CD14-positive monocyte (primary cell): Measurements from ENCODE around the gene AHCY. TPM values are rescaled to one million over a fixed set of nuclear protein-coding genes. Genes with fewer than 3 reads are reported as not detected.
A peak's percentile ranks its signal among the peaks of the same experiment; 100 is the strongest.

Experiments
- DNase-seq, 3 donors: peaks; one replicate each; pipeline ENCODE4 v3.0.0-alpha.2; 2011 to 2022
- H2AFZ ChIP-seq: 2 replicates; pipeline ENCODE4 v1.6.0; 2012; ENCODE audit warnings: mild to moderate bottlenecking, low read depth, low read length, inconsistent platforms; ENCODE audit not compliant: insufficient read depth, poor library complexity, severe bottlenecking
- H3K27ac ChIP-seq, 2 donors: 1 replicate in 1 of 2; 2 replicates in 1 of 2; pipeline ENCODE4 v1.5.1; 2012 to 2013; ENCODE audit warnings: low read length in 2 of 2, control low read depth in 1 of 2, inconsistent platforms in 1 of 2, low read depth in 1 of 2, mild to moderate bottlenecking in 1 of 2
- H3K27me3 ChIP-seq, 2 donors: one replicate each; pipeline versions ENCODE4 v1.6.0 to v1.6.1; 2011 to 2013; ENCODE audit warnings: low read length in 2 of 2; ENCODE audit not compliant: control insufficient read depth in 2 of 2, insufficient read depth in 2 of 2
- H3K36me3 ChIP-seq, 2 donors: replicated peaks in 1 of 2; 1 replicate in 1 of 2; 2 replicates in 1 of 2; pipeline versions ENCODE4 v1.5.1 to v1.6.1; 2012 to 2013; ENCODE audit warnings: low read length in 2 of 2, control low read depth in 1 of 2, inconsistent platforms in 1 of 2, mild to moderate bottlenecking in 1 of 2; ENCODE audit not compliant: insufficient read depth in 2 of 2, control insufficient read depth in 1 of 2
- H3K4me1 ChIP-seq, 2 donors: 1 replicate in 1 of 2; 2 replicates in 1 of 2; pipeline versions ENCODE4 v1.5.1 to v1.6.1; 2012 to 2013; ENCODE audit warnings: low read length in 2 of 2, control low read depth in 1 of 2, inconsistent platforms in 1 of 2, mild to moderate bottlenecking in 1 of 2, moderate library complexity in 1 of 2; ENCODE audit not compliant: insufficient read depth in 2 of 2, control insufficient read depth in 1 of 2
- H3K4me2 ChIP-seq: replicated peaks from 2 replicates; pipeline ENCODE3; 2012; ENCODE audit warnings: low read length, moderate library complexity, mild to moderate bottlenecking; ENCODE audit not compliant: poor library complexity, severe bottlenecking; ENCODE audit errors: extremely low read depth
- H3K4me3 ChIP-seq, 3 experiments: fragments of 200-600 bp in 1 of 3; sonication (generic) in 1 of 3; replicated peaks in 1 of 3; 1 replicate in 2 of 3; 2 replicates in 1 of 3; pipeline ENCODE4 v1.5.1; 2011 to 2013; ENCODE audit warnings: low read length in 3 of 3, mild to moderate bottlenecking in 3 of 3, control low read depth in 2 of 3, low read depth in 2 of 3, inconsistent platforms in 1 of 3, moderate library complexity in 1 of 3
- H3K79me2 ChIP-seq: 2 replicates; pipeline ENCODE4 v1.6.0; 2012; ENCODE audit warnings: mild to moderate bottlenecking, control low read depth, inconsistent platforms, low read length, moderate library complexity; ENCODE audit not compliant: insufficient read depth
- H3K9ac ChIP-seq: 2 replicates; pipeline ENCODE4 v1.6.0; 2017; ENCODE audit warnings: low read length, mild to moderate bottlenecking; ENCODE audit not compliant: insufficient read depth, poor library complexity, severe bottlenecking
- H3K9me3 ChIP-seq, 2 donors: replicated peaks in 1 of 2; 1 replicate in 1 of 2; 2 replicates in 1 of 2; pipeline versions ENCODE4 v1.5.1 to v1.6.1; 2012 to 2013; ENCODE audit warnings: low read length in 2 of 2, control low read depth in 1 of 2; ENCODE audit not compliant: control insufficient read depth in 1 of 2, insufficient read depth in 1 of 2
- H4K20me1 ChIP-seq: 2 replicates; pipeline ENCODE4 v1.6.0; 2012; ENCODE audit warnings: mild to moderate bottlenecking, low read length, control low read depth, moderate library complexity; ENCODE audit not compliant: insufficient read depth
- H3K27ac Mint-ChIP-seq, 7 donors: one replicate each; pipeline ENCODE4 v1.8.0; 2020; ENCODE audit warnings: mild to moderate bottlenecking in 7 of 7, mixed read lengths in 7 of 7, moderate library complexity in 6 of 7, inconsistent platforms in 2 of 7
- H3K27me3 Mint-ChIP-seq, 3 donors: one replicate each; pipeline ENCODE4 v1.8.0; 2021 to 2022; ENCODE audit warnings: low read depth in 3 of 3, mild to moderate bottlenecking in 3 of 3, mixed read lengths in 3 of 3, moderate library complexity in 3 of 3, inconsistent platforms in 1 of 3
- H3K36me3 Mint-ChIP-seq, 2 donors: one replicate each; pipeline ENCODE4 v1.8.0; 2020; ENCODE audit warnings: mixed read lengths in 2 of 2, inconsistent platforms in 1 of 2, mild to moderate bottlenecking in 1 of 2
- H3K4me1 Mint-ChIP-seq: one replicate; pipeline ENCODE4 v1.8.0; 2020; ENCODE audit warnings: mild to moderate bottlenecking, mixed read lengths
- H3K4me3 Mint-ChIP-seq, 2 donors: one replicate each; pipeline ENCODE4 v1.8.0; 2020; ENCODE audit warnings: mild to moderate bottlenecking in 2 of 2, mixed read lengths in 2 of 2, moderate library complexity in 1 of 2
- H3K9me3 Mint-ChIP-seq, 7 donors: one replicate each; pipeline ENCODE4 v1.8.0; 2020 to 2022; ENCODE audit warnings: mixed read lengths in 7 of 7, mild to moderate bottlenecking in 6 of 7, moderate library complexity in 6 of 7, inconsistent platforms in 2 of 7
- CTCF ChIP-seq: fragments of 200-600 bp; IDR thresholded peaks from one replicate; pipeline ENCODE4 v1.8.0; 2022; ENCODE audit warnings: antibody characterized with exemption, mild to moderate bottlenecking
- WGBS: methylation state at CpG from one replicate; pipeline ENCODE4 v1.1.5; 2013; ENCODE audit warnings: missing lambda C conversion rate; ENCODE audit not compliant: insufficient coverage; 5-methylcytosine and 5-hydroxymethylcytosine counted together
- intact Hi-C, 2 donors: fragments of 100-400 bp; cut with micrococcal nuclease; formaldehyde crosslinking; loops; one replicate each; pipeline versions ENCODE4 v1.15.0 to v1.15.1; 2023
- polyA minus RNA-seq: library from RNA; depleted of rRNA, polyadenylated mRNA; stranded (reverse); fragments of >200 nt; gene quantifications from 2 replicates; pipeline ENCODE4 v1.2.3, GENCODE V29; 2012
- polyA plus RNA-seq, 3 donors: library from polyadenylated mRNA; depleted of rRNA in 1 of 3; unstranded in 2 of 3; stranded (reverse) in 1 of 3; fragments of 300-500 nt in 2 of 3; fragments of >200 nt in 1 of 3; fragmentation: Illumina TruSeq in 2 of 3; gene quantifications; 1 replicate in 2 of 3; 2 replicates in 1 of 3; pipeline ENCODE4 v1.2.3, GENCODE V29; 2012 to 2021
- total RNA-seq, 12 experiments: library from RNA in 1 of 12; stranded (reverse) in 1 of 12; fragments of 120-200 nt in 1 of 12; gene quantifications; one replicate each; pipeline ENCODE4 v1.2.4 and lab custom pipeline; 2013 to 2026; ENCODE audit warnings: mixed read lengths in 6 of 12, inconsistent platforms in 1 of 12

The AHCY gene
- 36.0 TPM for total RNA-seq (2013)
- polyA plus RNA-seq (10 to 100 TPM; 35.7 to 42.7 (median 41.1) TPM), polyA minus RNA-seq (20.6 and 35.4 TPM in 2 replicates), total RNA-seq (lab: John Stamatoyannopoulos, UW) (27.1 to 64.9 (median 45.5) reads per million in 11 experiments)

GRCh38 chr20:34302723-34303533 is at the start of gene AHCY:
AHCY (minus strand) TSS chr20:34303355; CDS start chr20:34303270, 85 bp downstream.
- peaks cover 36% of the 10 kb centered on the region for H3K79me2 ChIP-seq
- intact Hi-C loops = loop anchor here (2.0 to 5.0 kb wide), 5 partner anchors 59 to 311 kb away; partner anchors contain the start of genes ITCH (in 2 of the 2), EIF2S2 (in 1 of the 2) and RALY (in 1 of the 2)
- DNase-seq = peak; percentile 92 to 94 (median 93)

More at GRCh38 chr20:34302723-34303533, at the start of gene AHCY:
- Mint-ChIP-seq H3K27me3 (peaks cover 0 to 2% (median 0%) of the 10 kb centered on the region in 3 donors), H3K27ac (peak within 1 kb of the TSS; percentile 90 to 95 (median 92)), H3K4me3 (peak within 1 kb of the TSS; percentile 82 to 91), H3K4me1 (peaks cover 32% of the 10 kb centered on the region), H3K36me3 (no peaks in the 10 kb centered on the region), H3K9me3 (peaks cover 0 to 4% (median 0%) of the 10 kb centered on the region in 7 donors)
- Histone ChIP-seq H3K4me1 (peaks cover 48 to 51% of the 10 kb centered on the region in 2 donors), H3K36me3 (no peaks in the 10 kb centered on the region), H3K27me3 (no peaks in the 10 kb centered on the region), H4K20me1 (peaks cover 4% of the 10 kb centered on the region), H3K9me3 (no peaks in the 10 kb centered on the region), H2AFZ (peak within 1 kb of the TSS; percentile 93), H3K27ac (peak within 1 kb of the TSS; percentile 45 to 92), H3K4me3 (peak within 1 kb of the TSS; percentile 67 to 89 (median 72)), H3K9ac (peak within 1 kb of the TSS; percentile 93), H3K4me2 (peak within 1 kb of the TSS; percentile 94)
- WGBS = under 1% methylated on average over 65 of the region's 79 CpGs
- TF ChIP-seq CTCF = peak; percentile 6
